GM19025 (cell line): Measurements from ENCODE around the gene VWC2.

Experiments
- ATAC-seq: cut with Tn5 transposase; IDR thresholded peaks from one replicate; pipeline ENCODE4 v1.9.1; 2021; ENCODE audit warnings: mild to moderate bottlenecking, low read depth, moderate library complexity; ENCODE audit not compliant: unreplicated experiment

The VWC2 gene

GRCh38 chr7:49773218-49773935 lies at the start of gene VWC2:
Gene VWC2 (plus strand): TSS chr7:49773638. CDS start chr7:49775436, 1,798 bp downstream.
- no peak for ATAC-seq

GRCh38 chr7:49724071-49724470 lies 49.4 kb upstream of the VWC2 start:
- ATAC-seq, result no peak

- no peak for ATAC-seq
These were observed 41.6 kb upstream of the VWC2 start for GRCh38 chr7:49731836-49732235.

- no peak for ATAC-seq
These were observed 10.8 kb upstream of the VWC2 start for GRCh38 chr7:49762666-49763065.

- no peak for ATAC-seq
These were observed 9.6 kb upstream of the VWC2 start for GRCh38 chr7:49763791-49764190.

- peak; percentile 80 for ATAC-seq
These were observed 6.5 kb upstream of the VWC2 start for GRCh38 chr7:49766966-49767365.

- no peak for ATAC-seq
These were observed 5.7 kb upstream of the VWC2 start for GRCh38 chr7:49767719-49768118.

- no peak for ATAC-seq
These were observed 5.2 kb upstream of the VWC2 start for GRCh38 chr7:49768254-49768653.

- ATAC-seq, result no peak
These were observed 4.6 kb upstream of the VWC2 start for GRCh38 chr7:49768835-49769234.

- ATAC-seq, result no peak
These were observed 4.1 kb upstream of the VWC2 start for GRCh38 chr7:49769285-49769857.

GRCh38 chr7:49770838-49771237 lies 2.6 kb upstream of the VWC2 start:
- ATAC-seq, result no peak

GRCh38 chr7:49771427-49772176 lies 1.8 kb upstream of the VWC2 start:
- ATAC-seq, result peak; percentile 30

- no peak for ATAC-seq
These were observed 571 bp upstream of the VWC2 start for GRCh38 chr7:49772916-49773217.

GRCh38 chr7:49773936-49774458 lies 559 bp downstream of the VWC2 start:
- no peak for ATAC-seq

- no peak for ATAC-seq
These were observed 1.1 kb downstream of the VWC2 start for GRCh38 chr7:49774459-49775064.

- no peak for ATAC-seq
These were observed 1.9 kb downstream of the VWC2 start for GRCh38 chr7:49775065-49775948.

GRCh38 chr7:49775949-49776443 lies 2.6 kb downstream of the VWC2 start:
- no peak for ATAC-seq

- no peak for ATAC-seq
These were observed 3.6 kb downstream of the VWC2 start for GRCh38 chr7:49776994-49777393.

GRCh38 chr7:49778731-49779270 lies 5.4 kb downstream of the VWC2 start:
- ATAC-seq, result no peak

GRCh38 chr7:49780953-49781352 lies 7.5 kb downstream of the VWC2 start:
- no peak for ATAC-seq
